Peyer's patch (tissue), 4 donors: ENCODE measurements around the gene CRACDL. TPM values are rescaled to one million over a fixed set of nuclear protein-coding genes. Genes with fewer than 3 reads are reported as not detected.

Experiments
- DNase-seq, 3 donors: peaks; one replicate each; pipeline ENCODE4 v3.0.0-alpha.2; 2017 to 2019
- H3K27ac ChIP-seq, 4 donors: fragments of 200-600 bp; sonication (generic); one replicate each; pipeline ENCODE4 v1.5.1; 2016 to 2019
- H3K27me3 ChIP-seq, 2 donors: fragments of 200-600 bp; sonication (generic); one replicate each; pipeline ENCODE4 v1.5.1; 2019
- H3K36me3 ChIP-seq, 3 donors: fragments of 200-600 bp; sonication (generic); one replicate each; pipeline ENCODE4 v1.5.1; 2016 to 2019
- H3K4me1 ChIP-seq, 4 donors: fragments of 200-600 bp; sonication (generic); one replicate each; pipeline ENCODE4 v1.5.1; 2016 to 2019
- H3K4me3 ChIP-seq, 4 donors: fragments of 200-600 bp; sonication (generic); 1 replicate in 3 of 4; 2 replicates in 1 of 4; pipeline ENCODE4 v1.5.1; 2016 to 2019; ENCODE audit warnings: mild to moderate bottlenecking in 1 of 4
- H3K9me3 ChIP-seq, 4 donors: fragments of 200-600 bp; sonication (generic); one replicate each; pipeline ENCODE4 v1.5.1; 2016 to 2019; ENCODE audit warnings: mild to moderate bottlenecking in 1 of 4
- POLR2A ChIP-seq, 2 donors: fragments of 450-650 bp; IDR thresholded peaks; one replicate each; pipeline ENCODE4 v1.5.1; 2017; ENCODE audit warnings: antibody characterized with exemption in 2 of 2, mild to moderate bottlenecking in 2 of 2, moderate library complexity in 2 of 2
- total RNA-seq, 4 donors: library from RNA; depleted of rRNA; stranded (reverse); fragments of >200 nt; gene quantifications; one replicate each; pipeline ENCODE4 v1.1.0, GENCODE V29; 2016
- TF ChIP-seq, protein P1 (sequence below), 6 experiments: fragments of 450-650 bp in 4 of 6; fragments of 200-600 bp in 2 of 6; sonication (generic) in 1 of 6; IDR thresholded peaks; one replicate each; pipeline ENCODE4 v1.5.1; 2017 to 2019; ENCODE audit warnings: antibody characterized with exemption in 6 of 6, mild to moderate bottlenecking in 3 of 6, moderate library complexity in 1 of 6

Gene CRACDL
- total RNA-seq, 4 donors from 2014 or later = 3.3 to 36.5 (median 10.2) TPM

DNA sequence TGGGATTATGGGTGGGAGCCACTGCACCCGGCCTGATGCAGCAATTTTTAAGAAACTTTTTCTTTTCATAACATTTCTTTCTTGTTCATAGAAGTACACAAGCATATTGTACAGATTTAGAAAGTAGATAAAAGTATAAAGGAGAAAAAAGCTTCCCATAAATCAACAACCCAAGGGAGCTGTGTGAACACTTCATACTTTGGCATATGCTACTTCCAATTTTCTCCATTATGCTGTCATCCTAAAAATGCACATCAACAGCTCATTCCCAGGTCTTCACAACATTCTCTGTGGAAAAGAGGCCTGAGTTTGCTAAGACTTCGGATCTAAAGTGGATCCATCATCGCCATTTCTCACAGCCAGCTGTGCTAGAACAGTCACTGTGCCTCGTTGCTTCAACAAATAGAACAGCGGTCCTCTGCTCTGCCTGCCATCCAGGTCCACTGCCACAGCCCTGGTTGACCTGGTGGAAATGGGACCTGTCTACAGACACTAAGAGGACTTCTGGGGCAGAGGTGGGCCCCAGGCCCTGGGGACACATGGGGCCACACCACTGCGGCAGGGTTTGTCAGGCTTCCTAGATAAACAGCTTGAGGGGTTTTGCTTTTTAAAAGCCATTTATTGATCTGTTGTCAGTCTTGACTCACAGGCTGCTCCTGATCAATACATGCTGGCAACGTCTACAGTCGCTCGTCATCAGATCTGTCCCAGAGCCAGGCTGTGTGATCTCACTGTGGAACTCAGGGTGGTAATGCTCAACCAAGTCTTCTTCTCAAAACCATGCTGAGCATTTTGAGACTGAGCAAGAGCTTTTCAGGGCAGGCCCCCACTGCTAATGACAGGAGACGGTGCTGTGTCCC, 132.4 kb downstream of the CRACDL start:
- DNase-seq = no peak
- H3K9me3 ChIP-seq = no peaks in the 10 kb centered on the region
- H3K27ac ChIP-seq = no peak overlapping the region
- no peak overlapping the region for H3K4me3 ChIP-seq
- H3K4me1 ChIP-seq = peaks cover 0 to 11% (median 0%) of the 10 kb centered on the region in 4 donors
- no peak for TF ChIP-seq POLR2A (IDR thresholded peaks at IDR 0.05)
- TF ChIP-seq, protein P1, sequence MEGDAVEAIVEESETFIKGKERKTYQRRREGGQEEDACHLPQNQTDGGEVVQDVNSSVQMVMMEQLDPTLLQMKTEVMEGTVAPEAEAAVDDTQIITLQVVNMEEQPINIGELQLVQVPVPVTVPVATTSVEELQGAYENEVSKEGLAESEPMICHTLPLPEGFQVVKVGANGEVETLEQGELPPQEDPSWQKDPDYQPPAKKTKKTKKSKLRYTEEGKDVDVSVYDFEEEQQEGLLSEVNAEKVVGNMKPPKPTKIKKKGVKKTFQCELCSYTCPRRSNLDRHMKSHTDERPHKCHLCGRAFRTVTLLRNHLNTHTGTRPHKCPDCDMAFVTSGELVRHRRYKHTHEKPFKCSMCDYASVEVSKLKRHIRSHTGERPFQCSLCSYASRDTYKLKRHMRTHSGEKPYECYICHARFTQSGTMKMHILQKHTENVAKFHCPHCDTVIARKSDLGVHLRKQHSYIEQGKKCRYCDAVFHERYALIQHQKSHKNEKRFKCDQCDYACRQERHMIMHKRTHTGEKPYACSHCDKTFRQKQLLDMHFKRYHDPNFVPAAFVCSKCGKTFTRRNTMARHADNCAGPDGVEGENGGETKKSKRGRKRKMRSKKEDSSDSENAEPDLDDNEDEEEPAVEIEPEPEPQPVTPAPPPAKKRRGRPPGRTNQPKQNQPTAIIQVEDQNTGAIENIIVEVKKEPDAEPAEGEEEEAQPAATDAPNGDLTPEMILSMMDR (IDR thresholded peaks at IDR 0.05) = no peak
- H3K36me3 ChIP-seq = no peaks in the 10 kb centered on the region
- no peaks in the 10 kb centered on the region for H3K27me3 ChIP-seq

DNA sequence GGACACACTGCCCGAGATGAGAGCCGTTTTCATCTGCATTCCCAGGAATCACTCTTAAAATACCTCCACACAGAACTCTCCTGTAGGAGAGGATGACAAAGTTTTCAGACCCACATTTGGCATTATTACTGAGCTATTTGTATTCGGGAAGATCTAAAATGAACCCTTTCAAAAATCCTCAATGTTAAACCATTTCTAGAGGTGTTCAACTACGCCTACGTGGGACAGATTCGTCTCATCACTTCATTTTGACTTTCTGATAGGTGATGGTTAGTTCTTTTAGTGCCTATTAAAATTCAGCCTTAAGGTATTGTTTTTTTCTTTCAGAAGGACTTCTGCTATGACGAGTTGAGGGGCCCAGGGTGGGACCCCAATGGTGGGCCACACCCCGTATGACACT, 133.7 kb downstream of the CRACDL start:
- Histone ChIP-seq H3K27me3 (no peaks in the 10 kb centered on the region), H3K9me3 (no peaks in the 10 kb centered on the region), H3K4me3 (no peak overlapping the region), H3K4me1 (peaks cover 0 to 11% (median 0%) of the 10 kb centered on the region in 4 donors), H3K27ac (no peak overlapping the region), H3K36me3 (no peaks in the 10 kb centered on the region)
- DNase-seq = no peak
- TF ChIP-seq POLR2A (IDR thresholded peaks at IDR 0.05) = no peak

DNA sequence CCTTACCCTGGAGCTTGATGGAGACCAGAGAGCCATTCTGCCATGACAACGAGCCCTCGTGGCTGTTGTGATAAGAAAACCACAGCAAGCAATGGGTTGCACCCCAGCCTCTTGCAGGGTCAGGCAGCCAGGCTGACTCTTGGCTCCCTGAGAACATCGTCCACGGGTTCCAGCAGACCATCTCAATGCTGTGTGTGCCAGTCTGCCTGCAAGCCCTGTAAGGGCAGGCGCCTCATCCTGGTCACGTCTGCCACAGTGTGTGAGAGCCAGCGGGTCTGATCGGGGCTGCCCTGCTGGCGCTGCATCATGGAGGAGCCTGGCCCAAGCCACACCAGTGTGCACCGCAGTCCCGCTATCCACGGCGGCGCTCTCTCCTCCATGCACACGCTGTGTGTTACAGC, 134.1 kb downstream of the CRACDL start:
- Histone ChIP-seq H3K27me3 (no peaks in the 10 kb centered on the region), H3K36me3 (peaks cover 0 to 3% (median 0%) of the 10 kb centered on the region in 3 donors), H3K27ac (no peak overlapping the region), H3K4me1 (peaks cover 0 to 11% (median 0%) of the 10 kb centered on the region in 4 donors), H3K9me3 (no peaks in the 10 kb centered on the region), H3K4me3 (no peak overlapping the region)
- TF ChIP-seq, protein P1 (IDR thresholded peaks at IDR 0.05) = no peak
- TF ChIP-seq POLR2A (IDR thresholded peaks at IDR 0.05) = no peak
- no peak for DNase-seq

DNA sequence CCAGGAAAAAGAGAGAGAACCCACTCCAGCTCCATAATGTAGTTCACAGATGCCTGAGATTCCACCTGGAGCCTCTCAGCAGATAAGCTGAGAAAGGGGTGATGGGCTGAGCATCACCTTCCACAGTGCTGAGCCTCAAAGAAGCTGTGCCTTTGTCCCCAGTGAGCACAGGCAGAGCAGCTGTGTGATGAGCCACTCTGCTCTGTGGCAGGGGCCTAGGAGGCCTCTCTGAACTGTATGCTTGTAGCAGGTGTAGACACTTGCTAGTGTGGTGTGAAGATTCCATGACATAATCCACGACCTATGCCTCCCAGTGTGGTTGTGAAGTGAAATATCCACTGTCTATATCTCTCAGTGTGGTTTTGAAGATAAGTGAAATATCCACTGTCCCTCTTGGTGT, 134.7 kb downstream of the CRACDL start:
- Histone ChIP-seq H3K27me3 (no peaks in the 10 kb centered on the region), H3K27ac (no peak overlapping the region), H3K9me3 (no peaks in the 10 kb centered on the region), H3K4me1 (peaks cover 0 to 6% (median 0%) of the 10 kb centered on the region in 4 donors), H3K4me3 (no peak overlapping the region), H3K36me3 (peaks cover 0 to 5% (median 0%) of the 10 kb centered on the region in 3 donors)
- no peak for DNase-seq
- no peak for TF ChIP-seq POLR2A (IDR thresholded peaks at IDR 0.05)
- TF ChIP-seq, protein P1 (IDR thresholded peaks at IDR 0.05) = no peak

DNA sequence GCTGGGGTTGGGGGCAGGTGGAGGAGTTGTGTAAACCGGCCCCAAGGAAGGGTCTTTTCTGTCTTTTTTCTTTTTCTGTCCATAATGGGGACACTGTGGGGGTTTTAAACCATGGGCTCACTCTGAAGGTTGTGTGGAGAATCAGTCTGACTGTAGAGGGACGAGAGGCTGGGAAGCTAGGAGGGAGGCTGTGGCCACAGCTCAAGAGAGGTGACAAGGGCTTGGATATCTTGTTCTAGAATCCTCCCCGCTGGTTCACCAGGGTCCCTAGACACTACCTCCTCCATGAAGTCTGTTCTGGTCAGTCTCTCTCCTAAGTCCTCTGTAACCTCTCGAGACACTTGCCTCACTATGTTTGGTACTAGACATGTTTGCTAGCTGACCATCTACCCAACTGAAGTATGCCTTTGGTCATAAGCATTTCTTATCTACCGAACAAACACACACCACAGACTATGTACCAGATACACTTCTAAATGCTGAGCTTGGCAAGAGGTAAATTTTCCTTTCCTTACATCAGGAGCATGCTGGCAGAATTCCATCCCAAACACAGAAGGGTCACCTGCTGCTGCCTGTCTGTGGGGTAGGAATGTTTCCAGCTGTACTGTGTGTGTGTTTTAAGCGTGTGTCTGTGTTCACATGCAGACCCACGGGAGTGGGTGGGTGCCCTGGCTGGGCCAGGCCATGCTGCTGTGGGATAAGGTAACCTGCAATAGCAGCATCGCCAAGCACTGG, 135.5 kb downstream of the CRACDL start:
- Histone ChIP-seq H3K36me3 (peaks cover 0 to 5% (median 0%) of the 10 kb centered on the region in 3 donors), H3K9me3 (no peaks in the 10 kb centered on the region), H3K4me1 (no peaks in the 10 kb centered on the region), H3K27ac (no peak overlapping the region), H3K27me3 (no peaks in the 10 kb centered on the region), H3K4me3 (no peak overlapping the region)
- TF ChIP-seq, protein P1 (IDR thresholded peaks at IDR 0.05) = no peak
- no peak for TF ChIP-seq POLR2A (IDR thresholded peaks at IDR 0.05)
- DNase-seq = no peak
